CD4-positive, alpha-beta T cell treated with Interleukin-17A for 4 hours (primary cell): ENCODE results near the gene NOP14.
"Not testable (repeated sequence)": the region's sequence is repeated elsewhere in the genome, so short reads cannot be mapped to it uniquely, and the experiment has no call there.

Source experiments
- DNase-seq: peaks from one replicate; pipeline ENCODE4 v3.0.0-alpha.2; 2020; ENCODE audit warnings: mixed read lengths

Gene NOP14

DNA sequence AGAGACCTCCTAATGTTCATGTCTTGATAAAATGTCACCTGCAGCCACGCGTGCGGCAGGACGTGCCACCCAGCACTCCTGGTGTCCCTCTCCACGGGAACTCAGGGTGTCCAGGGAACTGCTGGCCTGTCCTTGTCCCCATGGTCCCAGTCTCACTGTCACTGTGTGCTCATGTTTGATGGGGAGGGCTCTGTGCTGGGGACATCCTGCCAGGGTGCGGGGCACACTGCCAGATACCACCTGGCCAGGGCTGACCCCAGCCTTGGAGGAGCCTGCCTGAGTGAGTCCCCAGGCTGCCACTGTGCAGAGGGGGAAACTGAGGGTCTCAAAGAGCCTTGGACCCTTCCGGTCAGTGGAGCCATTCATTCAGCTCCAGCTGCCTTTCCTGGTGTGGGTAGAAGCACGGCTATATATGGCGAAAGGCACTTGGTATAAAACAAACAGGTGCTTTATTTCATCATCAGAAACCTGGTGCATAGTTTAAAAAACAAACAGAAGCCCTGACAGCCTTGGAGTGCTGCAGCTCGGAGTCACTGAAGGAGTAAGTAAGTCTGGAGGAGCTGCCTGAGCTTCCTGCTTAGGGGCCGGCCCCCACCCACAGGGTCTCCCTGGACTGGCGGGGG lies 33.0 kb downstream of the NOP14 start:
- no peak for DNase-seq

DNA sequence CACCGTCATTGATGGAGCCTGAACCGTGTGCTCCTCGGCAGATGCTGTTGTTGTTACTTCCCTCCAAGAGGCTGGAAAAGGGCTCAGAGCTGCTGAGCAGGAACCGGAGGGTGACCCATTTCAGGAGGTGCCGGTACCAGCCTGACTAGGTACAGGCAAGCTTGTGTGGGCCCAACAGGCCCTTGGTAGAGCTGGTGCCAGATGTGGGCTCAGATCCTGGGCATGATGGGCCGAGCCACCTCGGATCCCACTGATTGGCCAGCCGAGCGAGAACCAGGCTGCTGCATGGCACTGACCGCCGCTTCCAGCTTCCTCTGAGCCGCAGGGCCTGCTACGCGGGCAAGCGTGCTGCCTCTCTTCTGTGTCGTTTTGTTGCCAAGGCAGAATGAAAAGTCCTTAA lies 33.7 kb downstream of the NOP14 start:
- no peak for DNase-seq

- DNase-seq, result no peak
Measured at GRCh38 chr4:2928242-2929176, 34.7 kb downstream of the NOP14 start.

DNA sequence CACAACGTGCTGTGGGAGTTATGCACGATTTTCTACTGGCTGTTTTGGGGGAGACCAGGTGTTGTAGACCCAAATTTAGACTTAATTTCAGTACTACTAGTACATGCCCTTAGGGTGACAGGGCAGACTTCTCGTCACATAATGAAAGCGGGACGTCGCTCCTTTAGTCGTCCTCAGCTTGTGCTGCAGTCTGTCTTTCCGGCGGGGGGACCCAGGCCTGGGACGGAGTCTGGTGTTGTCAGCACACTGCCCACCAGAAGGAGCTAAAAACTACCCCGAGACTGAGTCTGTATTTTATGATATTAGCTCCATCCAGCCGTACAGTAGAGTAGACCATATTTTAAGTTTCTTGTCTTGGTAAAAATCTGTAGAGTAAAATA lies 35.5 kb downstream of the NOP14 start:
- DNase-seq, result no peak

GRCh38 chr4:2927016-2927695 lies 36.0 kb downstream of the NOP14 start:
- no peak for DNase-seq

- DNase-seq, result no peak
Measured at GRCh38 chr4:2925931-2926860, 37.0 kb downstream of the NOP14 start.

GRCh38 chr4:2925496-2925895 lies 37.7 kb downstream of the NOP14 start:
- no peak for DNase-seq

DNA sequence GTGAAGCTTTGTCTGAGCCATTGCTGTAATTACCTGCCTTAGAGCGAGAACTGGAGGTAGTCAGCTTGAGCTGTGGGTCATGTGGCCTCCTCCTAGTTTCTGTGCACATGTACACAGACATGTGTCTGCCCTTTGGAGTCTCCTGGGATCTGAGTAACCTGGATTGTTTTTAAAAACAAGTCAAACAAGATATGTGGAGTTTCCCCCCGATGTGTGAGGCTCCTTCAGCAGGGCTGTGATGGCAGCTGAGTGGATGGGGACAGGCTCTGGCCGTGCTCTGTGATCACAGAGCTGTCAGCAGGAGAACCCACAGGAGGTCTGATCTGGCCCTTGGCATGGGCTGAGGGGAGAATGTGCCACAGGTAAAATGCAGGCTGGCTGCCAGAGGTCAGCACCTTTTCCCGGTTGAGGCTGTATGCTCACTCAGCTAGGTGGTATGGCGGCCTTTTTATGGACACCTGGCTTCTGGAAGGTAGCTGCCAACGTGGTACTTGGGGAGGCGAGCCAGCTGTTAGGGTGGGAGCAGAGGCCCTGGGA lies 38.4 kb downstream of the NOP14 start:
- no peak for DNase-seq

DNA sequence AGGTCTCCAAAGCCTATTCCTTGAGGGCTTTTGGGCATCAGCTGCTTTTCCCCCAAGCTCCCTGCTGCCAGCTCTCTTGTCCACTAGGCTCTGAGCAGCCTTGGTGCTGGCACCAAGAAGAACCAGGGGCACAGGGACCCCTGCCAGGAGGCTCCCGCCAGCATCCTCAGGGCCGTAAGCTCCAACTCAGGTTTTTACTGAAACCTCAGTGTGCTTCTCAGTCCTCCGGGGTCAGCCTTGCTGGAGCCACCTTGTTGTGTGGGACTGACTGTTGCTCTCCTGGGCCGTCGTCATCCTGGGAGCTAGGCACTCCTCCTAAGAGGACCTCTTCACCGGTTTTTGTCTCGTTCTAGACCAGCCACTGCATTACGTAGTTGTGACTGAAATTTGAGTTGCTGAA lies 38.9 kb downstream of the NOP14 start:
- no peak for DNase-seq

GRCh38 chr4:2923668-2924173 lies 39.5 kb downstream of the NOP14 start:
- DNase-seq, result no peak

DNA sequence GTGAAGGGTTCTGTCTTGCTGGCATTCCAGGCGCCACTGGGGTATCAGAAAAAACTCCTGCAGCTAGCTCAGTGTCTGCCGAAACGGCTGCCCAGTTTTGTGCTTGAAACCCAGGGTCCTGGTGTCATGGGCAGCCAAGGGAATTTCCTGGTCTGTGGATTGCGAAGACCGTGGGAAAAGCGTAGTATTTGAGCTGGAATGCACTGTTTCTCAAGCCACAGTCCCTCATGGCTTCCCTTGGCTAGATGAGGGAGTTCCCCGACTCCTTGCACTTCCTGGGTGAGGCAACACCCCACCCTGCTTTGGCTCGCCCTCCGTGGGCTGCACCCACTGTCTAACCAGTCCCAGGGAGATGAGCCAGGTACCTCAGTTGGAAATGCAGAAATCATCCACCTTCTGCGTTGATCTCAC lies 40.1 kb downstream of the NOP14 start:
- DNase-seq, result no peak

GRCh38 chr4:2922453-2923101 lies 40.6 kb downstream of the NOP14 start:
- DNase-seq, result not testable (repeated sequence)

GRCh38 chr4:2918714-2919113 lies 44.5 kb downstream of the NOP14 start:
- DNase-seq, result not testable (repeated sequence)

- not testable (repeated sequence) for DNase-seq
Measured at GRCh38 chr4:2918300-2918699, 44.9 kb downstream of the NOP14 start.

- DNase-seq, result not testable (repeated sequence)
Measured at GRCh38 chr4:2916696-2917095, 46.5 kb downstream of the NOP14 start.

GRCh38 chr4:2915789-2916188 lies 47.4 kb downstream of the NOP14 start:
- DNase-seq, result no peak

GRCh38 chr4:2914256-2915126 lies 48.7 kb downstream of the NOP14 start:
- no peak for DNase-seq

- DNase-seq, result no peak
Measured at GRCh38 chr4:2913168-2913567, 50.0 kb downstream of the NOP14 start.

- DNase-seq, result no peak
Measured at GRCh38 chr4:2911868-2912267, 51.3 kb downstream of the NOP14 start.

- no peak for DNase-seq
Measured at GRCh38 chr4:2910409-2910808, 52.8 kb downstream of the NOP14 start.
